Neural crest cell (in vitro differentiated cells): ENCODE results near the gene AFAP1L1. TPM values are rescaled to one million over a fixed set of nuclear protein-coding genes. Genes with fewer than 3 reads are reported as not detected.

Experiments
- DNase-seq: peaks from one replicate; pipeline ENCODE4 v3.0.0; 2021; ENCODE audit warnings: low read depth, mixed read lengths, low spot score
- H3K27ac Mint-ChIP-seq: one replicate; pipeline ENCODE4 v1.8.0; 2021; ENCODE audit warnings: mild to moderate bottlenecking, mixed read lengths; ENCODE audit not compliant: unreplicated experiment
- H3K27me3 Mint-ChIP-seq: 2 replicates; pipeline ENCODE4 v1.8.0; 2021; ENCODE audit warnings: low read depth, mild to moderate bottlenecking, mixed read lengths
- H3K36me3 Mint-ChIP-seq: 2 replicates; pipeline ENCODE4 v1.8.0; 2021; ENCODE audit warnings: low read depth, mild to moderate bottlenecking, mixed read lengths
- H3K4me1 Mint-ChIP-seq: 2 replicates; pipeline ENCODE4 v1.8.0; 2021; ENCODE audit warnings: mixed read lengths
- H3K4me3 Mint-ChIP-seq: one replicate; pipeline ENCODE4 v1.8.0; 2021; ENCODE audit warnings: mild to moderate bottlenecking, mixed read lengths
- H3K9me3 Mint-ChIP-seq: 2 replicates; pipeline ENCODE4 v1.8.0; 2021; ENCODE audit warnings: mixed read lengths
- CTCF ChIP-seq: fragments of 200-600 bp; sonication (generic); conservative IDR thresholded peaks from 2 replicates; pipeline ENCODE4 v1.5.0; 2021; ENCODE audit warnings: antibody characterized with exemption, mild to moderate bottlenecking
- total RNA-seq: library from RNA; stranded (reverse); gene quantifications from 2 replicates; pipeline ENCODE4 v1.2.1, GENCODE V29; 2021

AFAP1L1 gene
- total RNA-seq, 1 donor from 2014 or later = 11.6 TPM

GRCh38 chr5:149372932-149373331 lies 101.3 kb downstream of the AFAP1L1 start:
- DNase-seq = no peak
- Mint-ChIP-seq H3K27ac (no peak overlapping the region), H3K4me3 (no peak overlapping the region), H3K27me3 (no peaks in the 10 kb centered on the region), H3K4me1 (peaks cover under 1% of the 10 kb centered on the region), H3K36me3 (peaks cover 3% of the 10 kb centered on the region), H3K9me3 (no peaks in the 10 kb centered on the region)
- TF ChIP-seq CTCF = no peak

- H3K9me3 Mint-ChIP-seq = no peaks in the 10 kb centered on the region
- no peak overlapping the region for H3K4me3 Mint-ChIP-seq
- H3K27ac Mint-ChIP-seq = no peak overlapping the region
- DNase-seq = no peak
- TF ChIP-seq CTCF = no peak
- no peaks in the 10 kb centered on the region for H3K36me3 Mint-ChIP-seq
- H3K4me1 Mint-ChIP-seq = peaks cover 12% of the 10 kb centered on the region
- H3K27me3 Mint-ChIP-seq = no peaks in the 10 kb centered on the region
These were observed 102.6 kb downstream of the AFAP1L1 start for GRCh38 chr5:149374303-149374702.

- Mint-ChIP-seq H3K27ac (no peak overlapping the region), H3K9me3 (no peaks in the 10 kb centered on the region), H3K27me3 (no peaks in the 10 kb centered on the region), H3K36me3 (no peaks in the 10 kb centered on the region), H3K4me3 (no peak overlapping the region), H3K4me1 (peaks cover 12% of the 10 kb centered on the region)
- TF ChIP-seq CTCF = no peak
- DNase-seq = no peak
These were observed 103.1 kb downstream of the AFAP1L1 start for GRCh38 chr5:149374801-149375200.

GRCh38 chr5:149375434-149375833 lies 103.8 kb downstream of the AFAP1L1 start:
- no peak for TF ChIP-seq CTCF
- Mint-ChIP-seq H3K4me3 (no peak overlapping the region), H3K4me1 (peaks cover 14% of the 10 kb centered on the region), H3K27me3 (no peaks in the 10 kb centered on the region), H3K9me3 (no peaks in the 10 kb centered on the region), H3K36me3 (no peaks in the 10 kb centered on the region), H3K27ac (no peak overlapping the region)
- DNase-seq = no peak

- no peak overlapping the region for H3K4me3 Mint-ChIP-seq
- TF ChIP-seq CTCF = no peak
- no peak overlapping the region for H3K27ac Mint-ChIP-seq
- H3K9me3 Mint-ChIP-seq = no peaks in the 10 kb centered on the region
- peaks cover 19% of the 10 kb centered on the region for H3K4me1 Mint-ChIP-seq
- DNase-seq = no peak
- no peaks in the 10 kb centered on the region for H3K36me3 Mint-ChIP-seq
- no peaks in the 10 kb centered on the region for H3K27me3 Mint-ChIP-seq
These were observed 104.4 kb downstream of the AFAP1L1 start for GRCh38 chr5:149376104-149376503.
